GM19023 (cell line): ENCODE results near the gene CEP83.
A peak's percentile ranks its signal among the peaks of the same experiment; 100 is the strongest.
"Not testable (repeated sequence)": the region's sequence is repeated elsewhere in the genome, so short reads cannot be mapped to it uniquely, and the experiment has no call there.

ENCODE experiments used
- ATAC-seq: cut with Tn5 transposase; IDR thresholded peaks from one replicate; pipeline ENCODE4 v1.9.1; 2021; ENCODE audit warnings: mild to moderate bottlenecking, moderate library complexity; ENCODE audit not compliant: unreplicated experiment

CEP83 gene, protein sequence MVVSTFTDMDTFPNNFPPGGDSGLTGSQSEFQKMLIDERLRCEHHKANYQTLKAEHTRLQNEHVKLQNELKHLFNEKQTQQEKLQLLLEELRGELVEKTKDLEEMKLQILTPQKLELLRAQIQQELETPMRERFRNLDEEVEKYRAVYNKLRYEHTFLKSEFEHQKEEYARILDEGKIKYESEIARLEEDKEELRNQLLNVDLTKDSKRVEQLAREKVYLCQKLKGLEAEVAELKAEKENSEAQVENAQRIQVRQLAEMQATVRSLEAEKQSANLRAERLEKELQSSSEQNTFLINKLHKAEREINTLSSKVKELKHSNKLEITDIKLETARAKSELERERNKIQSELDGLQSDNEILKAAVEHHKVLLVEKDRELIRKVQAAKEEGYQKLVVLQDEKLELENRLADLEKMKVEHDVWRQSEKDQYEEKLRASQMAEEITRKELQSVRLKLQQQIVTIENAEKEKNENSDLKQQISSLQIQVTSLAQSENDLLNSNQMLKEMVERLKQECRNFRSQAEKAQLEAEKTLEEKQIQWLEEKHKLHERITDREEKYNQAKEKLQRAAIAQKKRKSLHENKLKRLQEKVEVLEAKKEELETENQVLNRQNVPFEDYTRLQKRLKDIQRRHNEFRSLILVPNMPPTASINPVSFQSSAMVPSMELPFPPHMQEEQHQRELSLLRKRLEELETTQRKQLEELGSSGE

DNA sequence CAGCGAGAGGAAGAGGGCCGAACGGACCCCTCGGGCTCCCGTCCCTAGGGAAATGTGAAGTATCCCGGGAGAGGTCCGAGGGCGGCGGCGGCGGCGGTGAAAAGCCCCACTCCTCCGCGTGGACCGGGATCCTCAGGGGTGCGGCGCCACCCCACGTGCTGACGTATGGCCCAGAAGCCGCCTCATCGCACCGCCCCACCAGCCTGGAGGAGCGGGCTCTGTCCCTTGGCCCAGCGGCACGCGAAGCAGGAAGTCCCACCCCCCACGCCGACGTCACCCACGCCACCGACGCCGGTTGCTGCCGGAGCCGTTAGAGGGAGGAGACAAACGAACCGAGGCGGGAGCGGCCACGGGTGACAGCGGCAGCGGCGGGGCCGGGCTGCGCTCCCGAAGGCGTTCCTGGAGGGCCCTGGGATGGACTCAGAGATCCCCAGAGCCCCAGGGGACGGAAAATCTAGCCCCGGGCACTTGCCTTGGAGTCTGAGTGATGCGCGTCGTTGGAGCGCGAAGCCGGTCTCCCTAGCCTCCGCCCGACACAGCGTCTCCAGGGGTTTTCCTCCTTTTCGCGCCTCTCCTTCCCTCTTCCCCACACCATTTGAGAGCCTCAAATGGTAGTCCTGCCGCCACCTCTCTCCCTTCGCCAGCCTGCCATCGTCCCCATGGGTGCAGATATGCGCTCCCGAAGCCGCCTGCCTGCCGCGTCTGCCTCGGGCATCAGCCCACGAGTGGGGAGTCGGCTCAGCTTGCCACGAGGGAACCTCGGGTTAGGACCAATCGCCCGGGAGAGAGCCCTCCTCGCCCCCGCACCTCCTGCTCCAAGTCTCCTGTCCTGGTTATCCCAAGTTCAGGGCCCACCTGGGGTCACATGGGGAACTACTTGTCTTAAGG lies at the start of gene CEP83:
Gene CEP83, minus strand, starts transcription at position 140 of the 888 bp plus-strand sequence. CDS start 47,377 bp downstream, outside the sequence.
- peak; percentile 97 for ATAC-seq

DNA sequence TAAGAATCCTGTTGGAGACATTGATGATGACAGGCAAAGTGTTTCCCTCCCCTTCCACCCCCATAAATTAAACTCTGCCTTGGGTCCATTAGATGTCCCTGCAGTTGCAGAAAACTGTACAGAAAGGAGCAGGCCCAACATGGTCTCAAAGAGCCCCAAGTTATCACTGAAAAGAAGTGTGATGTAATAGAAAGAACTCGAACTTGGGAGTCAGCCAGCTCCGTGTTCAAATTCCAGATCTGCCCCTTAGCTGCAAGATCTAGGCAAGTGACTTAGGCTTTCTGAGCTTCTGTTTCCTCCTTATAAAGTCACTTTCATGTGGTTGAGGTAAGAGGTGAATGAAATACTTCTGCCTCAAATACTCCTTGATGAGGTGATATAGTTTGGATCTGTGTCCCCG lies 49.6 kb upstream of the CEP83 start:
- no peak for ATAC-seq

DNA sequence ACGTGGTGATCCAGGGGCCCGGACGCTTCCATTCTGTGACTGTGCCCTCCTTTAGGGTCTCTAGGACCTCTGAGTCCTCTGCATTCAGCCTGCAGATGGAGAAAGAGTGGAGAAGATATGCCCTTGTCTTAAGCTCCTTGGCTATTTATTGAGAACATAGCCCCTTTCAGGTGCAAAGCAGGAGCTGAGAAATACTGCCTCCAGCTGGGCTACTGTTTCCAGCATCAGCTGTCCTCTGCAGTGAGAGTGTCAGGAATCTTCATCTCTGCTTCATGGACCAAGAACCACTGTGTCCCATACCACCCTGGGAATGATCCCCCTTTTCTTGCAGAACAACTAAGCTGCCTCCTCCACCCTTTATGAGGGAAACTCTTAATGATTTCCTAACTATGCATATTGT lies 47.8 kb upstream of the CEP83 start:
- ATAC-seq = no peak

DNA sequence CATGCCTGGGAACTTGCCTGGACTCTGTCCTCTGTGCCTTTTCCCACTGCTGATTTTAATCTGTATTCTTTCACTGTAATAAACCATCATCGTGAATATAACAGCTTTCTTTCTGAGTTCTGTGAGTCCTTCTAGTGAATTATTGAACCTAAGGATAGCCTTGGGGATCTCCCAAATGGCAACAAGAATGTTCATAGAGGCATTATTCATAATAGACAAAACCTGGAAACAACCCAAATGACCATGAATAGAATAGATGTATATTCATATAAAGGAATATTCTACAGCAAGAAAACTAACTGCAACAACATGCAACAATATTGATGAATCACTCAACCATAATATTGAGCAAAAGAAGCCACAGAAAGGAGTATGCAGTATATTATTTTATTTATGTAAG lies 44.7 kb upstream of the CEP83 start:
- no peak for ATAC-seq

DNA sequence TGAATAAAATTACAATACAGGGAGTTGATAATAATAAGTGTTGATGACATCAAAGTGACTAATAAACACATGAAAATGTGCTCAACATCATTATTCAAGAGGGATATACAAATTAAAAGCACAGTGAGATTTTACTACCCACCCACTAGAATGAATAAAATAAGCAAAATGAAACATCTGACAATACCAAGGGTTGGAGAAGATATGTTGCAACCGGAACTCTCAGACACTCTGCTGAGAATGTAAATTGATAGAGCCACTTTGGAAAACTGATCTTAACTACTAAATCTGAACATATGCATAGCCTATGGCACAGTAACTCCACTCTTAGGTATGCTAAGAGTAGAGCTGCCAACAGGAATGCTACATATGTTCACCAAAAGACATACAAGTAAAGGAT lies 44.0 kb upstream of the CEP83 start:
- ATAC-seq = no peak

DNA sequence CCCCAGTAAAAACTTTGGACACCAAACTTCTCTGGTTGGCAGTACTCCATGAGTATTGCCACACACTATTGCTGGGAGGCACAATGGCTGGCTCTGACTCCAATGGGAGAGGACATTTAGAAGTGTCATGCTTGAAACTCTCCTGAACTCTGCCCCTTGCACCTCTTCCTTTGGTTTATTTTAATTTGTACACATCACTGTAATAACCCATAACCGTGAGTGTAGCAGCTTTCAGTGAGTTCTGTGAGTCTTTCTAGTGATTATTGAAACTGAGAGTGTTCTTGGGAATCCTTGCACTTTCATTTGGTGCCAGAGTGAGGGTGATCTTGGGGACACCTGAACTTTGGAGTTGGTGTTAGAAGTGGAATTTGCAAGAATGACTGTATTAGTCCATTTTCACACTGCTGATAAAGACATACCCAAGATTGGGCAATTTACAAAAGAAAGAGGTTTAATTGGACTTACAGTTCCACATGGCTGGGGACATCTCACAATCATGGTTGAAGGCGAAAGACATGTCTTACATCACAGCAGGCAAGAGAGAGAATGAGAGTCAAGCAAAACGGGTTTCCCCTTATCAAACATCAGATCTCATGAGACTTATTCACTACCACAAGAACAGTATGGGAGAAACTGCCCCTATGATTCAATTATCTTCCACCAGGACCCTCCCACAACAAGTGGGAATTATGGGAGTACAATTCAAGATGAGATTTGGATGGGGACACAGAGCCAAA lies 41.3 kb upstream of the CEP83 start:
- ATAC-seq = no peak

DNA sequence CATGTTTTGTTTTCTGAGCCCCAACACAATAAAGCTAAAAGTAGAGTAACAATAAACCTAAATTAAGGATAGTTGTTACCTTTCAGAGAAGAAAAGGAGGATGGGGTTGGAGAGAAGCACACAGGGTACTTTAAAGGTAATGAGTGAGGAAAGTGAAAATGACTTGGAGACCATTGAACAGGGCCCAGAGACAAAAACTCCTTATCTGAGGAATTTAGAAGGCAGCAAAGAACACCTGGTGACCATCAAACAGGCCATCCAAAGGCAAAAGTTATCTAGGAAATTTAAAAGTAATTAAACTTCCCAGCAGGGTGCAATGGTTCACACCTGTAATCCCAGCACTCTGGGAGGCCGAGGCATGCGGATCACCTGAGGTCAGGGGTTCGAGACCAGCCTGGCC lies 39.0 kb upstream of the CEP83 start:
- ATAC-seq = no peak

DNA sequence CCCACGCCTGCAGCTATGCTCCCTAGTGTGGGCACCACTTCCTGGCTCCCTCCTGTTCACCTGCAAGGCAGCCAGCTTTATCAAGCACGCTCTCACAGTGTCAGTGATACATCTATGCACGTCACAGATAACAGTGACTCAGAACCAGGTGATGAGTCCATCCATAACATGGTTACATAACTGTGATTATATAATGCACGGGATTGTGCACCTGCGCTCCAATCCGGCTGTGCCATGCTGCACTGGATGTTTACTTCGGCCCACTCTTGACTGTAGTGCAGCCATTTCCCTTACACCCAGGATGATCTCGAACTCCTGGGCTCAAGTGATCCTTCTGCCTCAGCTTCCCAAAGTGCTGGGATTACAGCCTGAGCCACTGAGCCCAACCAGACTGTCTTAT lies 38.4 kb upstream of the CEP83 start:
- ATAC-seq = no peak

DNA sequence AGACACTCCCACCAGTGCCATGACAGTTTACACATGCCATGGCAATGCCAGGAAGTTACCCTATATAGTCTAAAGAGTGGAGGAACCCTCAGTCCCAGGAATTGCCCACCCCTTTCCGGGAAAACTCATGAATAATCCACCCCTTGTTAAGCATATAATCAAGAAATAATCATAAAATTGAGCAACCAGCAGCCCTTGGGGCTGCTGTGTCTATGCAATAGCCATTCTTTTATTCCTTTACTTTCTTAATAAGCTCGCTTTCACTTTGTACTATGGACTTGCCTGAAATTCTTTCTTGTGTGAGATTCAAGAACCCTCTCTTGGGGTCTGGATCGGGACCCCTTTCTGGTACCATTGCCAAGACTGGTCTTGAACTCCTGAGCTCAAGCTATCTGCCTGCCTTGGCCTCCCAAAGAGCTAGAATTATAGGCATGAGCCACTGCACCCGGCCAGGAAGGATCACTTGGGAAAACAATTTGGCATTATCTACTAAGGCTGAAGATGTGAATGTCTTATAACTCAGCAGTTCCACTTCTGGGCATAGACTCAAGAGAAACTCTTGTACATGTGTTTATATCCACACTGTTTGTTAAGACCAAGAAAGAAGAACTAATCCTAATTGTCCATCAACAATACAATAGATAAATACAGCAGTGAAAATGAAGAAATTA lies 35.9 kb upstream of the CEP83 start:
- no peak for ATAC-seq

DNA sequence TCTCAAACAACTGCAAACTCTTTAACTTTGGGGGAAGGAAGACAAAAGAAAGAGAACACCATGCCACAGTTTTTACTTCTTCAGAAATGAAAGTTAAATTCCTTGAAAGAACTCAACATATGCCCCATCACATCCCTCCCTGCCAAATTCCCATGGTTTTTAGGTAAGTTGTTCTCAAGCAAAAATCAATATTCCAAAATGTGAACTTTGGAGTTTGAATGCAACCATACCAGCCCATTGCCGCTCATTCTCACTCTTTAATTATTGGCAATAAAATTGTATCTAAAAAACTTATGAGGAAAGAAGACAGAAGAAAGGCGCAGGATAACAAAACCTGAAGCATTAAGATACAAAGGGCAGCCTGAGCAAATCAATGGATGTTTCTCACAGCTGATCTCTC lies 31.8 kb upstream of the CEP83 start:
- ATAC-seq = no peak

DNA sequence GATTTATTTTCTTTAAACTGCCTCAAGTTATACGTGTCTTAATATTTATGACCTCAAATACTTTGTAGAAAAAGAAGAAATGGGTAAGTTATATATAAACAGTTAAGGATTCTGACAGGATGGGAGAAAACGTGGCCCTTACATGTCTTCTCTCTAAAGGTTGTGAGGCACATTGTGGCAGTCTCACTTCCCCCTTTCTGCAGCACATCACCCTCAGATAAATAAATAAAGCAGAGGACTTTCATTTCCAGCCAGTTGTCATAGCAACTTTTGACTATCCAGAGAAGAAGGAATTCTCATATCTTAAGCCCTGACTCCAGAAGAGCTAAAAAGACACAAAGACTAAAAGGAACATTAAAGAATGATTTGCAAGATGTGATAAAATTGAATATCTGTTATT lies 28.8 kb upstream of the CEP83 start:
- peak; percentile 69 for ATAC-seq

DNA sequence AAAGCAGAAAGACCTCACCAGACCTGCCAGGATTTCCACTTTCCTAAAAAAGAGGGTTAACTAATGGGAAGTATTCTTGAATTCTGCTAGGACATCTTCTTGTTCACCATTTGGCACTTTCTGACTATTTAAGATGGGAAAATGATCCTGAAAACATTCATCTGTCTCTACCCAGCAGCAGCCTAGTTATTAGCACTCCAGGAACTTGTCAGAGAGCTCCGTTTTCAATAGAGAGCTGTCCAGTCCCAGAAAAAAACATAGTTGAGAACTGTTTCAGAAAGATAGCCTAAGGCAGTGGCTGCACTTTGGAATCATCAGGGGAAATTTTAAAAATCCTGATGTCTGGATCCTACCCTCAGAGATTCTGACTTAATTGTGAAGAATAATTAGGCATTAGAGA lies 22.1 kb upstream of the CEP83 start:
- ATAC-seq = no peak

DNA sequence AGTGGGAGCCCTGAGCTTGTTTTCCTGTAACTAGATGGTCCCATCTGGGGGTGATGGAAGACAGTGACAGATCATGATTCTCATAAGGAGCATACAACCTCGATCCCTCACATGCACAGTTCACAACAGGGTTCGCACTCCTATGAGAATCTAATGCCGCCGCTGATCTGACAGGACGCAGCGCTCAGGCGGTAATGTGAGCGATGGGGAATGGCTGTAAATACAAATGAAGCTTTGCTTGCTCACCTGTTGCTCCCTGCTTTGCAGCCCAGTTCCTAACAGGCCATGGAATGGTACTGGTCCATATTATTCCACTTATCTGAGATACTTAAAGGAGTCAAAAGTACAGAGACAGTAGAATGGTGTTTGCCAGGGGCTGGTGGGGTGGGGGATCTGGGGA lies 9.9 kb upstream of the CEP83 start:
- ATAC-seq = no peak

DNA sequence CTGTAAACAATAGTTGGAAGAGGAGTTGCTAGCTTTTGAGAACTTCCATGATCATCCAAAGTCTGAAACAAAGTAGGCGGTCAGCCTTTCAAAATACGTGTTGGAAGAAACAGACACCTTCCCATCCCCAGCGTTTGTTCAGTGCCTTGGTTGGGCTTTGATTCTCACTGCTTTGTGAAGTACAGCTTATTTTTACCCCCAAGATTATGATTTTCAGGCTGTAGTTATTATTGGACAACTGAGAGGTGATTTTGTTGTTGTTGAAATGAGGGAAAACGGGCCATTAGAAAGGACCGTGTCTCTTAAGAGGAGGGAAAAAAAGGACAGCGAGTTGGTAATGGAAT lies 921 bp upstream of the CEP83 start:
- no peak for ATAC-seq

DNA sequence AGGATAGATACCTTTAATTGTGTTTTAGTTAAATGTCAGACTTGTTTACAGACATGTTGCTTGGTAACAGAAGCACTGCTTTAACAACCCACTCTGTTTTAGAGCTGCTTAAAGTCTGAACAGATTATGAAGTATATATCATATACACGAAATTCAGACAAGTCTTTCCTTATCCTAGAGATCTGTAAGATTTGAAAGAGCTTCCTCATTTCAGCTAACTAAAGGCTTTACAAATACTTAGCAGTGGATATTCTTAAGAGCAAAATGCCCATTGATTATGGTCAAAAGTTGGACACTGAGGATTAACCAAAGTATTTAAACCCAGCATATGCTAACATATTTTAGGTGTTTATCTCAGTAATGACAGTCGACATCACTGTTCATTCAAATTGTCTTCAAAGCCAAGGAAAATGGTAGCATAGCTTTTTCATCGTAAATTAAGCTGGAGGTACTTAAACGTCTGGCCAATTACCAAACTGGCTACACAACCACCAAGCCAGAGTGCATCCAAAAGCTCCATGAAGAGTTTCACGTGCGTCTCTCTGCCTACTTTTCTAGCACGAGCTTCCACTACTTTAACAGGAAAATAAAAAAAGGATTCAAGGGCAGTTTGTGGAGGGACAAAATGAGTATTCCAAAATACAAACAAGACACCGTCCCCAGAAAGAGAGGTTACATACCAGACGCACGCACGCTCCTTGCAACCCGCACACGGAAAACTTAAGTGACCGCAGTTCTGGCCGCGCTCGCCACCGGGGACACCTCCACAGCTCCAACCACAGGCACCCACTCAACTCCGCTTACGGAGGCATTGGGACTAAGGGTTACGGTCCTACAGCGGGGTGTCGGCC lies 565 bp downstream of the CEP83 start:
- ATAC-seq = peak; percentile 45

DNA sequence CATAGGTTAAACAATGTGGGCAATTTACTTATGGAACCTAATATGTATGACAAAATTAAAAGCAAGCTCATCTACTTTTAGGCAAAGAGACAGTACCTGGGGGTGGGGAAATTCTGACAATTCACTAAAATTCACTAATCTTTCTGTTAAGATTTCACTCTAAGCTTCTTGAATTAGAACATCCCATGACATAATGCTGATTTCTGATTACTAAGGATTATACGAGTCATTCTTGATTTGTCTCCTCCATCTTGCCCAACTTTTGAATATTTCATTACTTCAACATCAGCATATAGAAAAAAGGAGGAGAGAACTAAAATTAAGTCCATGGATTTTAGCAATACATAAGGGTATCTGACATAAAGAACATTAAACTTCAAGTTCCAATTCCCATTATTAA lies 2.4 kb downstream of the CEP83 start:
- ATAC-seq = no peak

DNA sequence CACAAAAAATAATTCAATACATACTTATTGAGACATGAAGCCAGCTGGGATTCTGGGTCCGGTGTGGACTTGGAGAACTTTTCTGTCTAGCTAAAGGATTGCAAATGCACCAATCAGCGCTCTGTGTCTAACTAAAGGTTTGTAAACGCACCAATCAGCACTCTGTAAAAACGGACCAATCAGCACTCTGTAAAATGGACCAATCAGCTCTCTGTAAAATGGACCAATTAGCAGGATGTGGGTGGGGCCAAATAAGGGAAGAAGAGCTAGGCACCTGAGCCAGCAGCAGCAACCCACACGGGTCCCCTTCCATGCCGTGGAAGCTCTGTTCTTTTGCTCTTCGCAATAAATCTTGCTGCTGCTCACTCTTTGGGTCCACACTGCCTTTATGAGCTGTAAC lies 5.3 kb downstream of the CEP83 start:
- ATAC-seq = not testable (repeated sequence)

DNA sequence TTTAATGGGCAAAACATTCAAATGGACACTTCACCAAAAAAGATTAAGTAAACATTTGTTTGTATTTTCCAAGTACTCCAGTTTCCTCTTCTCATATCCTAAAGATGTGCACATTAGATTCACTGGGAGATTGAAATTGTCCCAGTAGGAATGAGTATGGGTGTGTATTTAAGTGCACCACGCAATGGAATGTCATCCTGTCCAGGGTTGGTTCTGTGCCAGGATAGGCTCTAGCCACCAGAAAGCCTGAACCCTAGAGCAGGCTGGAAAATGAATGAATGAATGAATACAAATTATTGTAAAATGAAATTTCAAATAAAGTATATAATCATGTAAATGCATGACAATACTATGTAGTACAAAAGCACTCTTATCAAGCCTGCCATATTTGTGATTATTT lies 14.0 kb downstream of the CEP83 start:
- no peak for ATAC-seq

DNA sequence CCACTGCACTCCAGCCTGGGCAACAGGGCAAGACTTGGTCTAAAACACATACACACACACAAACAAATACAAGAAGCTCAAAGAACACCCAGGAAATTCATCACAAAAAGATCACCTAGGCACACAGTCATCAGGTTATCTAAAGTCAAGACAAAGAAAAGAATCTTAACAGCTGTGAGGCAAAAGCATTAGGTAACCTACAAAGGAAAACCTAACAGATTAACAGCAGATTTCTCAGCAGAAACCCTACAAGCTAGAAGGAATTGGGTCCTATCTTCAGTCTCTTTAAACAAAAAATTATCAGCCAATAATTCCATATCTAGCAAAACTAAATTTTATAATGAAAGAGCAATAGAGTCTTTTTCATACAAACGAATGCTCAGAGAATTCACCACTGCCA lies 22.4 kb downstream of the CEP83 start:
- ATAC-seq = no peak
